ENCODE data around the gene RNU6-1. TPM values are rescaled to one million over a fixed set of nuclear protein-coding genes. Genes with fewer than 3 reads are reported as not detected.

The RNU6-1 gene
- total RNA-seq, 4 donors from 2014 or later = not detected

DNA sequence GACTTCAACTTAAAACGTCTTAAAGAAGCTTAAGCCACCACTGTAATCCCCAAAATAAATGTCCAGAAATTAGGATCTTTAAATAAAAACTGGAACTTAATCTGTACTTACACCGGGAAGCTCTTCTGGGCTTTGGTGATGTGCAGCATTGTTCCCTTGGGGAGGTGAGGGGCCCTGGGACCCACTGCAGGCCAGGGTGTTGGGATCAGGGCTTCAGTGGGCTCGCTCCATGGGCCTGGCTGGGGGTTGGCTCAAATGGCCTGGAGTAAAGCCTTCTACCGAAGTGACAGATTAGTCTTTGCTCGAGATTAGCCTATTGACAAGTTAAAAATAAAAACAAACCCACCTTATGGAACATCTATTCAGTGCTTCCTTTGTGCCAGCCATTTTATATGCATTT, 6.1 kb upstream of the RNU6-1 start:
- TF ChIP-seq, protein P1, sequence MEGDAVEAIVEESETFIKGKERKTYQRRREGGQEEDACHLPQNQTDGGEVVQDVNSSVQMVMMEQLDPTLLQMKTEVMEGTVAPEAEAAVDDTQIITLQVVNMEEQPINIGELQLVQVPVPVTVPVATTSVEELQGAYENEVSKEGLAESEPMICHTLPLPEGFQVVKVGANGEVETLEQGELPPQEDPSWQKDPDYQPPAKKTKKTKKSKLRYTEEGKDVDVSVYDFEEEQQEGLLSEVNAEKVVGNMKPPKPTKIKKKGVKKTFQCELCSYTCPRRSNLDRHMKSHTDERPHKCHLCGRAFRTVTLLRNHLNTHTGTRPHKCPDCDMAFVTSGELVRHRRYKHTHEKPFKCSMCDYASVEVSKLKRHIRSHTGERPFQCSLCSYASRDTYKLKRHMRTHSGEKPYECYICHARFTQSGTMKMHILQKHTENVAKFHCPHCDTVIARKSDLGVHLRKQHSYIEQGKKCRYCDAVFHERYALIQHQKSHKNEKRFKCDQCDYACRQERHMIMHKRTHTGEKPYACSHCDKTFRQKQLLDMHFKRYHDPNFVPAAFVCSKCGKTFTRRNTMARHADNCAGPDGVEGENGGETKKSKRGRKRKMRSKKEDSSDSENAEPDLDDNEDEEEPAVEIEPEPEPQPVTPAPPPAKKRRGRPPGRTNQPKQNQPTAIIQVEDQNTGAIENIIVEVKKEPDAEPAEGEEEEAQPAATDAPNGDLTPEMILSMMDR (IDR thresholded peaks at IDR 0.05; ENCODE audit: low read depth) = no peak

GRCh38 chr15:67843571-67844387, 3.9 kb upstream of the RNU6-1 start:
- TF ChIP-seq, protein P1 (IDR thresholded peaks at IDR 0.05; ENCODE audit: low read depth) = no peak

DNA sequence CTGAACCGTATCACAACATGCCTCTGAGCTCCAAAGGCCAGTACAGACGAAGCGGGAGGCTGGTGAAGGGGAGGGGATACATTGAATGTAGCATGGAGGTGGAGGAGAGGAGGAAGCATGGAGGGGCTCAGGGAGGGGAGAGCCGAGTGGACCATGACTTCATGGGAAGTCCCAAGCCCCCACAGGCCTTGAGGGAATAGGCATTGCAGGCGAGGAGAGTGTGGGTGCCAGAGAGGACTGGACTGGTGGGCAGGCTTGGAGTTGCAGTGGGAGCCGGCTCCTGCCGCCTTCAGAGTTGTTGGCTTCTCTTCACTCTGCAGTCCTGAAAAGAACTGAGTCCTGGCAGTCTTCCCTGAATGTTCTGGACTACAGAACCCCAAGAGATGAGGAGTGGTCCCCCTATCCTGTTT, 3.3 kb upstream of the RNU6-1 start:
- TF ChIP-seq, protein P1 (IDR thresholded peaks at IDR 0.05; ENCODE audit: low read depth) = no peak

GRCh38 chr15:67841513-67841762, 1.6 kb upstream of the RNU6-1 start:
- TF ChIP-seq, protein P1 (IDR thresholded peaks at IDR 0.05; ENCODE audit: low read depth) = no peak

- TF ChIP-seq, protein P1 (IDR thresholded peaks at IDR 0.05; ENCODE audit: low read depth) = no peak
These were observed 1.1 kb upstream of the RNU6-1 start for GRCh38 chr15:67840749-67841512.

DNA sequence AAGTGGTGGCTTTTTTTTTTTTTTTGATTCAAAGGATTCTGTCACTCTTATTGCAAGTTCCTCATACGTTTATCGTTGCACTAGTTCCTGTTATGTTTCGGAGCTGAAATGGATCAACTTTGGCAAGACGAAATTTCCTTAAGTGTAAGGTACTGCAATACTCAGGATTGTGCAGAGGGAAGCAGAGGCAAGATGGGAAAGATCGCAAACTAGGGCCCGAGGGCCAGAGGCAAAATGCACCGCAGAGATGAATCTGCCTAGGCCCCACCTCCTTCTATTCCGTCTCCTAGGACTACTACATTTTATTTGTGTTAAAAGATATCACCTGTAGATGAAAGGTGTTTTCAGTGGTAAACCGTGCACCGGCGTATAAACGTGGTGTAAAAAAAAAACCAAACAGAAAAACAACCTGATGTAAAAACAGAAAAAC, 331 bp downstream of the RNU6-1 start:
- TF ChIP-seq, protein P1 (IDR thresholded peaks at IDR 0.05; ENCODE audit: low read depth) = no peak

- TF ChIP-seq, protein P1 (IDR thresholded peaks at IDR 0.05; ENCODE audit: low read depth) = no peak
These were observed 984 bp downstream of the RNU6-1 start for GRCh38 chr15:67838789-67839332.
